ENCODE data around the gene TGIF1.

TGIF1 gene

GRCh38 chr18:3441290-3441689 lies 8.7 kb upstream of the TGIF1 start:
- Histone ChIP-seq H3K27me3 (ENCODE audit: control insufficient read depth, insufficient read depth, low read length) (no peaks in the 10 kb centered on the region), H3K79me2 (no peaks in the 10 kb centered on the region), H3K4me1 (no peaks in the 10 kb centered on the region), H3K27ac (no peak overlapping the region), H3K4me2 (ENCODE audit: low read length) (no peak overlapping the region), H3K9me3 (ENCODE audit: control insufficient read depth, low read length) (no peaks in the 10 kb centered on the region), H3K36me3 (ENCODE audit: control insufficient read depth, insufficient read depth, low read length) (no peaks in the 10 kb centered on the region), H3K4me3 (ENCODE audit: low read depth, low read length) (no peak overlapping the region), H3K9ac (no peak overlapping the region), H2AFZ (peak overlapping the region; percentile 51)
- TF ChIP-seq CTCF (IDR thresholded peaks at IDR 0.05) = peak; percentile 73

- H2AFZ ChIP-seq = no peak overlapping the region
- H3K9ac ChIP-seq = no peak overlapping the region
- no peak overlapping the region for H3K4me3 ChIP-seq (ENCODE audit: low read depth, low read length)
- H3K9me3 ChIP-seq (ENCODE audit: control insufficient read depth, low read length) = no peaks in the 10 kb centered on the region
- no peak overlapping the region for H3K4me2 ChIP-seq (ENCODE audit: low read length)
- no peaks in the 10 kb centered on the region for H3K79me2 ChIP-seq
- TF ChIP-seq CTCF (IDR thresholded peaks at IDR 0.05) = no peak
- peaks cover 6% of the 10 kb centered on the region for H3K4me1 ChIP-seq
- no peaks in the 10 kb centered on the region for H3K36me3 ChIP-seq (ENCODE audit: control insufficient read depth, insufficient read depth, low read length)
- no peak overlapping the region for H3K27ac ChIP-seq
- H3K27me3 ChIP-seq (ENCODE audit: control insufficient read depth, insufficient read depth, low read length) = no peaks in the 10 kb centered on the region
Observed at GRCh38 chr18:3442919-3443318, 7.1 kb upstream of the TGIF1 start.

- Histone ChIP-seq H3K4me1 (peaks cover 6% of the 10 kb centered on the region), H3K27ac (no peak overlapping the region), H2AFZ (no peak overlapping the region), H3K4me2 (ENCODE audit: low read length) (no peak overlapping the region), H3K36me3 (ENCODE audit: control insufficient read depth, insufficient read depth, low read length) (no peaks in the 10 kb centered on the region), H3K9ac (no peak overlapping the region), H3K79me2 (no peaks in the 10 kb centered on the region), H3K4me3 (ENCODE audit: low read depth, low read length) (no peak overlapping the region), H3K9me3 (ENCODE audit: control insufficient read depth, low read length) (no peaks in the 10 kb centered on the region), H3K27me3 (ENCODE audit: control insufficient read depth, insufficient read depth, low read length) (no peaks in the 10 kb centered on the region)
- no peak for TF ChIP-seq CTCF (IDR thresholded peaks at IDR 0.05)
Observed at GRCh38 chr18:3444296-3444695, 5.7 kb upstream of the TGIF1 start.

GRCh38 chr18:3444954-3445353 lies 5.0 kb upstream of the TGIF1 start:
- Histone ChIP-seq H3K79me2 (no peaks in the 10 kb centered on the region), H3K9ac (no peak overlapping the region), H3K4me2 (ENCODE audit: low read length) (no peak overlapping the region), H2AFZ (no peak overlapping the region), H3K27me3 (ENCODE audit: control insufficient read depth, insufficient read depth, low read length) (no peaks in the 10 kb centered on the region), H3K27ac (no peak overlapping the region), H3K4me3 (ENCODE audit: low read depth, low read length) (no peak overlapping the region), H3K36me3 (ENCODE audit: control insufficient read depth, insufficient read depth, low read length) (no peaks in the 10 kb centered on the region), H3K4me1 (peaks cover 6% of the 10 kb centered on the region), H3K9me3 (ENCODE audit: control insufficient read depth, low read length) (no peaks in the 10 kb centered on the region)
- TF ChIP-seq CTCF (IDR thresholded peaks at IDR 0.05) = no peak

DNA sequence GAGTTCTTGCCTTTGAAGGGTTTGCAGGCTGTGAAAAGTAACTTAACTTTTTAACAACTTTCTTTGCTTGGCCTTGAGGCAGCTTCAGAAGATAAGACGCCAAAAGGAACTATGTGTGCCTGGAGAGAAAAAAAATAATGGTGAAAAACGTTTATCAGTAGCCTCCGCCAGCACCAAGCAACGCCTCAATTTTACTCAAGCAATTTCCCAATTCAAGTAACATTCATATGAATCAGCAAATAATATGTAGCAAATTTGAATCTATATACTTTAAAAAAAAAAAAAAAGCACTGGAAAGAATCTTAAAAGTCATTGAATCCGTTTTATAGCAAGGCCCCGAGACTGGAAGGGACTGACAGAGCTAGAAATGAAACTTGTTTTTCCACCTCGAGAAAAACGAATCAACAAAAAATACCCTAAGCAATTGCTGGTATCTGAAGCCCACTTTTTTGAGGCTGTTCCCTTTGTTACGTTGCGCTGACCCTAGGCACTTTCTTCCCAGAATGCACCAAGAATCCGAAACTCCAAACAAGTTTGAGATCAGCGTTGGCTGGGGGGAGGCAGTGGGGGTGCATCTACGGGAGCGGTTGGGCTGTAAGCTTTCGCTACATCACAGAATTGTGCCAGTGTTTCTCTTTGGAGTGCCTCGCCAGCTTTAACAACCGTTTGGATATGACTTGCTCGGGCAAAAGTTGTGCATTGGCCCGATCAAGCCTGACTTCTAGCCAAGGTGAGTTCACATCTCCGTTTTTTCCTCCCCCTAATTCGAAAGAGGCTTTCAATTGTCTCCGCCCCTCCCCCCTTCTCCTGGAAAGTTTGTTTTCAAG lies 2.7 kb upstream of the TGIF1 start:
- peak overlapping the region; percentile 75 for H3K9ac ChIP-seq
- peak overlapping the region; percentile 91 for H3K4me2 ChIP-seq (ENCODE audit: low read length)

More for the DNA sequence above, 2.7 kb upstream of the TGIF1 start:
- Histone ChIP-seq H3K4me3 (ENCODE audit: low read depth, low read length) (peak overlapping the region; percentile 91), H2AFZ (peak overlapping the region; percentile 100), H3K27me3 (ENCODE audit: control insufficient read depth, insufficient read depth, low read length) (no peaks in the 10 kb centered on the region), H3K4me1 (peaks cover 6% of the 10 kb centered on the region), H3K79me2 (no peaks in the 10 kb centered on the region), H3K27ac (peak overlapping the region; percentile 99), H3K36me3 (ENCODE audit: control insufficient read depth, insufficient read depth, low read length) (no peaks in the 10 kb centered on the region), H3K9me3 (ENCODE audit: control insufficient read depth, low read length) (no peaks in the 10 kb centered on the region)
- TF ChIP-seq CTCF (IDR thresholded peaks at IDR 0.05) = no peak

All from parathyroid adenoma (tissue), 2 donors.